HEK293 (cell line): Measurements from ENCODE around the gene SMIM14.

ENCODE experiments used
- CTCF ChIA-PET: fragments of 350-600 bp; formaldehyde crosslinking; extraction: SDS; loops from one replicate; lab custom pipeline; 2021; ENCODE audit warnings: antibody characterized with exemption; lab: Yijun Ruan, JAX
- POLR2A ChIA-PET: fragments of 300-600 bp; formaldehyde crosslinking; extraction: SDS; loops from one replicate; lab custom pipeline; 2020; ENCODE audit warnings: antibody characterized with exemption, inconsistent platforms; lab: Yijun Ruan, JAX
- H3K27ac ChIP-seq: fragments of 200-500 bp; sonication (Bioruptor generic); 2 replicates; pipeline ENCODE4 v1.5.1; 2014; ENCODE audit warnings: low read depth, low read length, control low read depth, inconsistent platforms; ENCODE audit errors: extremely low read depth
- H3K36me3 ChIP-seq, 2 experiments: fragments of 200-500 bp in 1 of 2; sonication (Bioruptor generic) in 1 of 2; 1 replicate in 1 of 2; 2 replicates in 1 of 2; pipeline ENCODE4 v1.5.1; 2014 to 2017; ENCODE audit warnings: inconsistent platforms in 2 of 2, low read length in 2 of 2; ENCODE audit not compliant: control insufficient read depth in 2 of 2, insufficient read depth in 1 of 2
- H3K4me1 ChIP-seq: fragments of 200-500 bp; sonication (Bioruptor generic); 2 replicates; pipeline ENCODE4 v1.5.1; 2014; ENCODE audit warnings: mild to moderate bottlenecking, low read length, inconsistent platforms; ENCODE audit not compliant: control insufficient read depth, insufficient read depth
- H3K4me3 ChIP-seq: 2 replicates; pipeline ENCODE4 v1.5.1; 2011; ENCODE audit warnings: low read depth, mild to moderate bottlenecking, control low read depth, low read length, moderate library complexity
- H3K9me3 ChIP-seq: fragments of 200-500 bp; sonication (Bioruptor generic); 2 replicates; pipeline ENCODE4 v1.5.1; 2014; ENCODE audit warnings: low read depth, low read length, inconsistent platforms; ENCODE audit not compliant: control insufficient read depth, insufficient read depth
- ELK4 ChIP-seq: IDR thresholded peaks from 2 replicates; pipeline ENCODE4 v1.6.1; 2011; ENCODE audit warnings: mild to moderate bottlenecking, low read depth, low read length, borderline replicate concordance
- GLIS1 ChIP-seq: fragments of 450-650 bp; formaldehyde crosslinking; IDR thresholded peaks from 2 replicates; pipeline ENCODE4 v1.5.1; 2016; ENCODE audit warnings: missing biosample characterization, missing genetic modification characterization
- KLF16 ChIP-seq: fragments of 450-650 bp; formaldehyde crosslinking; IDR thresholded peaks from 2 replicates; pipeline ENCODE4 v1.5.1; 2017; ENCODE audit warnings: missing biosample characterization, missing genetic modification characterization
- KLF17 ChIP-seq: fragments of 450-650 bp; formaldehyde crosslinking; IDR thresholded peaks from 2 replicates; pipeline ENCODE4 v1.5.1; 2016; ENCODE audit warnings: missing biosample characterization, missing genetic modification characterization
- OSR2 ChIP-seq: fragments of 450-650 bp; formaldehyde crosslinking; IDR thresholded peaks from 2 replicates; pipeline ENCODE4 v1.5.1; 2016; ENCODE audit warnings: missing biosample characterization, missing genetic modification characterization
- SETDB1 ChIP-seq: IDR thresholded peaks from one replicate; pipeline ENCODE4 v1.6.1; 2017; ENCODE audit warnings: mild to moderate bottlenecking, low read length, moderate library complexity, mixed read lengths; ENCODE audit not compliant: insufficient read length
- SP7 ChIP-seq: fragments of 450-650 bp; formaldehyde crosslinking; IDR thresholded peaks from 2 replicates; pipeline ENCODE4 v1.5.1; 2016; ENCODE audit warnings: missing biosample characterization, missing genetic modification characterization
- YY1 ChIP-seq: fragments of 450-650 bp; formaldehyde crosslinking; IDR thresholded peaks from 2 replicates; pipeline ENCODE4 v1.5.1; 2018; ENCODE audit warnings: missing biosample characterization, missing genetic modification characterization
- ZBTB20 ChIP-seq: fragments of 450-650 bp; formaldehyde crosslinking; IDR thresholded peaks from 2 replicates; pipeline ENCODE4 v1.5.1; 2016; ENCODE audit warnings: missing biosample characterization, missing genetic modification characterization
- ZBTB21 ChIP-seq: fragments of 450-650 bp; formaldehyde crosslinking; IDR thresholded peaks from 2 replicates; pipeline ENCODE4 v1.5.1; 2017; ENCODE audit warnings: missing biosample characterization, missing genetic modification characterization
- ZFP69B ChIP-seq: fragments of 450-650 bp; formaldehyde crosslinking; IDR thresholded peaks from 2 replicates; pipeline ENCODE4 v1.5.1; 2016; ENCODE audit warnings: missing biosample characterization, missing genetic modification characterization
- ZNF133 ChIP-seq: fragments of 450-650 bp; formaldehyde crosslinking; IDR thresholded peaks from 2 replicates; pipeline ENCODE4 v1.5.1; 2016; ENCODE audit warnings: missing biosample characterization, missing genetic modification characterization
- ZNF138 ChIP-seq: fragments of 450-650 bp; formaldehyde crosslinking; IDR thresholded peaks from 2 replicates; pipeline ENCODE4 v1.5.1; 2016; ENCODE audit warnings: missing biosample characterization, missing genetic modification characterization, borderline replicate concordance
- ZNF157 ChIP-seq: fragments of 450-650 bp; formaldehyde crosslinking; IDR thresholded peaks from 2 replicates; pipeline ENCODE4 v1.5.1; 2016; ENCODE audit warnings: missing biosample characterization, missing genetic modification characterization
- ZNF2 ChIP-seq: fragments of 450-650 bp; formaldehyde crosslinking; IDR thresholded peaks from 2 replicates; pipeline ENCODE4 v1.5.1; 2016; ENCODE audit warnings: missing biosample characterization, missing genetic modification characterization
- ZNF221 ChIP-seq: fragments of 450-650 bp; formaldehyde crosslinking; IDR thresholded peaks from 2 replicates; pipeline ENCODE4 v1.5.1; 2017; ENCODE audit warnings: missing biosample characterization, missing genetic modification characterization, borderline replicate concordance
- ZNF23 ChIP-seq: fragments of 450-650 bp; formaldehyde crosslinking; IDR thresholded peaks from 2 replicates; pipeline ENCODE4 v1.5.1; 2016; ENCODE audit warnings: missing biosample characterization, missing genetic modification characterization, borderline replicate concordance
- ZNF302 ChIP-seq: fragments of 450-650 bp; formaldehyde crosslinking; IDR thresholded peaks from 2 replicates; pipeline ENCODE4 v1.5.1; 2016; ENCODE audit warnings: missing biosample characterization, missing genetic modification characterization, low read depth
- ZNF433 ChIP-seq: fragments of 450-650 bp; formaldehyde crosslinking; IDR thresholded peaks from 2 replicates; pipeline ENCODE4 v1.5.1; 2016; ENCODE audit warnings: missing biosample characterization, missing genetic modification characterization, low read depth
- ZNF513 ChIP-seq: fragments of 450-650 bp; IDR thresholded peaks from 2 replicates; pipeline ENCODE4 v1.5.1; 2018; ENCODE audit warnings: missing biosample characterization, missing genetic modification characterization
- ZNF529 ChIP-seq: fragments of 450-650 bp; formaldehyde crosslinking; IDR thresholded peaks from 2 replicates; pipeline ENCODE4 v1.5.1; 2017; ENCODE audit warnings: missing genetic modification characterization, missing biosample characterization; ENCODE audit not compliant: insufficient replicate concordance
- ZNF560 ChIP-seq: fragments of 450-650 bp; formaldehyde crosslinking; IDR thresholded peaks from 2 replicates; pipeline ENCODE4 v1.5.1; 2017; ENCODE audit warnings: missing biosample characterization, missing genetic modification characterization, borderline replicate concordance
- ZNF585B ChIP-seq: fragments of 450-650 bp; formaldehyde crosslinking; IDR thresholded peaks from 2 replicates; pipeline ENCODE4 v1.5.1; 2016; ENCODE audit warnings: missing biosample characterization, missing genetic modification characterization
- ZNF596 ChIP-seq: fragments of 450-650 bp; IDR thresholded peaks from 2 replicates; pipeline ENCODE4 v1.5.0; 2018; ENCODE audit warnings: missing biosample characterization, mild to moderate bottlenecking, missing genetic modification characterization, moderate library complexity
- ZNF626 ChIP-seq: fragments of 450-650 bp; sonication (Bioruptor Pico); formaldehyde crosslinking; IDR thresholded peaks from 2 replicates; pipeline ENCODE4 v1.5.1; 2018; ENCODE audit warnings: missing biosample characterization, missing genetic modification characterization, inconsistent platforms
- ZNF658 ChIP-seq: fragments of 450-650 bp; formaldehyde crosslinking; IDR thresholded peaks from 2 replicates; pipeline ENCODE4; 2016; ENCODE audit warnings: missing biosample characterization, missing genetic modification characterization
- ZNF791 ChIP-seq: fragments of 450-650 bp; formaldehyde crosslinking; IDR thresholded peaks from 2 replicates; pipeline ENCODE4 v1.5.1; 2016; ENCODE audit warnings: missing biosample characterization, missing genetic modification characterization
- TF ChIP-seq, protein P1 (sequence below): fragments of 450-650 bp; formaldehyde crosslinking; IDR thresholded peaks from 2 replicates; pipeline ENCODE4 v1.5.1; 2017; ENCODE audit warnings: missing biosample characterization, missing genetic modification characterization
- TF ChIP-seq, protein P2 (sequence below): fragments of 450-650 bp; formaldehyde crosslinking; conservative IDR thresholded peaks from 2 replicates; pipeline ENCODE4 v1.5.1; 2016; ENCODE audit warnings: low read depth, missing biosample characterization, missing genetic modification characterization

Gene SMIM14

GRCh38 chr4:39638354-39639239 lies at the start of gene SMIM14:
Gene SMIM14 (minus strand): TSS chr4:39638865. CDS start chr4:39605145, 33,720 bp downstream.
- H3K4me1 ChIP-seq, result no peaks in the 10 kb centered on the region
- H3K36me3 ChIP-seq, result no peaks in the 10 kb centered on the region
- peak within 1 kb of the TSS; percentile 88 for H3K4me3 ChIP-seq
- H3K27ac ChIP-seq, result peak within 1 kb of the TSS; percentile 91
- ChIA-PET CTCF (interaction anchor here (0.7 to 1.2 kb wide), 2 partner anchors 110 to 169 kb away, joined by 3 read pairs; no protein-coding TSS in a partner anchor), POLR2A (interaction anchor here (0.5 to 3.8 kb wide), 20 partner anchors 8 to 474 kb away, joined by 3 to 60 read pairs (median 4); partner anchors contain the start of genes LIAS, RPL9, UBE2K and UGDH)
- no peaks in the 10 kb centered on the region for H3K9me3 ChIP-seq
- TF ChIP-seq ZBTB20 (tag by site-specific recombination) (peak; percentile 53; the same call in 1 of the 2 replicates), KLF17 (0 out of 2 replicates have a peak, but pooled peaks have one; percentile 26), ZFP69B (tag by site-specific recombination) (no peak), ZNF596 (tag by site-specific recombination) (no peak), ZNF560 (tag by site-specific recombination) (no peak), KLF16 (peak; percentile 79), ZNF2 (tag by site-specific recombination) (no peak), ZNF221 (no peak), ZNF585B (tag by site-specific recombination) (no peak), ZNF302 (no peak), ZNF157 (tag by site-specific recombination) (no peak), ZNF626 (tag by site-specific recombination) (no peak), SETDB1 (no peak), GLIS1 (tag by site-specific recombination) (peak; percentile 89), ZNF658 (tag by site-specific recombination) (no peak), ELK4 (peak; percentile 80; the same call in 1 of the 2 replicates), ZNF23 (tag by site-specific recombination) (no peak), ZNF791 (tag by site-specific recombination) (no peak), ZNF138 (tag by site-specific recombination) (no peak), YY1 (no peak), ZNF529 (tag by site-specific recombination) (no peak), OSR2 (peak; percentile 68), SP7 (tag by site-specific recombination) (peak; percentile 54; the same call in 1 of the 2 replicates), ZNF433 (no peak), ZNF513 (tag by site-specific recombination) (no peak), ZNF133 (no peak), ZBTB21 (tag by site-specific recombination) (peak; percentile 74)
- TF ChIP-seq, protein P1, sequence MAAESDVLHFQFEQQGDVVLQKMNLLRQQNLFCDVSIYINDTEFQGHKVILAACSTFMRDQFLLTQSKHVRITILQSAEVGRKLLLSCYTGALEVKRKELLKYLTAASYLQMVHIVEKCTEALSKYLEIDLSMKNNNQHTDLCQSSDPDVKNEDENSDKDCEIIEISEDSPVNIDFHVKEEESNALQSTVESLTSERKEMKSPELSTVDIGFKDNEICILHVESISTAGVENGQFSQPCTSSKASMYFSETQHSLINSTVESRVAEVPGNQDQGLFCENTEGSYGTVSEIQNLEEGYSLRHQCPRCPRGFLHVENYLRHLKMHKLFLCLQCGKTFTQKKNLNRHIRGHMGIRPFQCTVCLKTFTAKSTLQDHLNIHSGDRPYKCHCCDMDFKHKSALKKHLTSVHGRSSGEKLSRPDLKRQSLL, result no peak
- TF ChIP-seq, protein P2, sequence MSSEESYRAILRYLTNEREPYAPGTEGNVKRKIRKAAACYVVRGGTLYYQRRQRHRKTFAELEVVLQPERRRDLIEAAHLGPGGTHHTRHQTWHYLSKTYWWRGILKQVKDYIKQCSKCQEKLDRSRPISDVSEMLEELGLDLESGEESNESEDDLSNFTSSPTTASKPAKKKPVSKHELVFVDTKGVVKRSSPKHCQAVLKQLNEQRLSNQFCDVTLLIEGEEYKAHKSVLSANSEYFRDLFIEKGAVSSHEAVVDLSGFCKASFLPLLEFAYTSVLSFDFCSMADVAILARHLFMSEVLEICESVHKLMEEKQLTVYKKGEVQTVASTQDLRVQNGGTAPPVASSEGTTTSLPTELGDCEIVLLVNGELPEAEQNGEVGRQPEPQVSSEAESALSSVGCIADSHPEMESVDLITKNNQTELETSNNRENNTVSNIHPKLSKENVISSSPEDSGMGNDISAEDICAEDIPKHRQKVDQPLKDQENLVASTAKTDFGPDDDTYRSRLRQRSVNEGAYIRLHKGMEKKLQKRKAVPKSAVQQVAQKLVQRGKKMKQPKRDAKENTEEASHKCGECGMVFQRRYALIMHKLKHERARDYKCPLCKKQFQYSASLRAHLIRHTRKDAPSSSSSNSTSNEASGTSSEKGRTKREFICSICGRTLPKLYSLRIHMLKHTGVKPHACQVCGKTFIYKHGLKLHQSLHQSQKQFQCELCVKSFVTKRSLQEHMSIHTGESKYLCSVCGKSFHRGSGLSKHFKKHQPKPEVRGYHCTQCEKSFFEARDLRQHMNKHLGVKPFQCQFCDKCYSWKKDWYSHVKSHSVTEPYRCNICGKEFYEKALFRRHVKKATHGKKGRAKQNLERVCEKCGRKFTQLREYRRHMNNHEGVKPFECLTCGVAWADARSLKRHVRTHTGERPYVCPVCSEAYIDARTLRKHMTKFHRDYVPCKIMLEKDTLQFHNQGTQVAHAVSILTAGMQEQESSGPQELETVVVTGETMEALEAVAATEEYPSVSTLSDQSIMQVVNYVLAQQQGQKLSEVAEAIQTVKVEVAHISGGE (tag by site-specific recombination), result peak; percentile 64
